Tibial artery (tissue), 4 donors: Measurements from ENCODE around the gene CDKN1A.

Experiments used
- DNase-seq, 2 donors: peaks; one replicate each; pipeline ENCODE4 v3.0.0-alpha.2; 2019
- H3K27ac ChIP-seq, 2 donors: fragments of 200-600 bp; sonication (generic) in 1 of 2; 1 replicate in 1 of 2; 2 replicates in 1 of 2; pipeline ENCODE4 v1.5.1; 2018 to 2019; ENCODE audit warnings: mild to moderate bottlenecking in 1 of 2
- H3K27me3 ChIP-seq, 2 donors: fragments of 200-600 bp; sonication (generic) in 1 of 2; one replicate each; pipeline versions ENCODE4 v1.5.1 to v1.6.0; 2016 to 2019
- H3K36me3 ChIP-seq, 3 donors: fragments of 200-600 bp; sonication (generic) in 2 of 3; one replicate each; pipeline ENCODE4 v1.5.1; 2016 to 2019; ENCODE audit warnings: mild to moderate bottlenecking in 2 of 3
- H3K4me1 ChIP-seq, 4 donors: fragments of 200-600 bp; sonication (generic) in 2 of 4; 1 replicate in 3 of 4; 2 replicates in 1 of 4; pipeline ENCODE4 v1.5.1; 2016 to 2019
- H3K4me3 ChIP-seq, 2 donors: fragments of 200-600 bp; sonication (generic) in 1 of 2; 1 replicate in 1 of 2; 2 replicates in 1 of 2; pipeline ENCODE4 v1.5.1; 2018 to 2019; ENCODE audit warnings: mild to moderate bottlenecking in 2 of 2
- H3K9me3 ChIP-seq, 3 donors: fragments of 200-600 bp; sonication (generic) in 1 of 3; one replicate each; pipeline ENCODE4 v1.5.1; 2016 to 2019
- CTCF ChIP-seq, 2 experiments: fragments of 200-600 bp in 1 of 2; fragments of 450-650 bp in 1 of 2; IDR thresholded peaks; one replicate each; pipeline ENCODE4 v1.5.1; 2017 to 2019; ENCODE audit warnings: antibody characterized with exemption in 2 of 2, mild to moderate bottlenecking in 1 of 2, moderate library complexity in 1 of 2
- intact Hi-C: fragments of 100-400 bp; cut with DNase I; formaldehyde crosslinking; loops from one replicate; pipeline ENCODE4 v1.15.0; 2023; ENCODE audit warnings: low total_unique reads

The CDKN1A gene

GRCh38 chr6:36682328-36683144, 4.0 kb downstream of the CDKN1A start:
- peak in 1 of 2 donors; percentile 80 for DNase-seq
- H3K4me1 ChIP-seq, result peaks cover 0 to 50% (median 34%) of the 10 kb centered on the region in 4 donors
- H3K36me3 ChIP-seq, result peaks cover 44 to 60% (median 57%) of the 10 kb centered on the region in 3 donors

DNA sequence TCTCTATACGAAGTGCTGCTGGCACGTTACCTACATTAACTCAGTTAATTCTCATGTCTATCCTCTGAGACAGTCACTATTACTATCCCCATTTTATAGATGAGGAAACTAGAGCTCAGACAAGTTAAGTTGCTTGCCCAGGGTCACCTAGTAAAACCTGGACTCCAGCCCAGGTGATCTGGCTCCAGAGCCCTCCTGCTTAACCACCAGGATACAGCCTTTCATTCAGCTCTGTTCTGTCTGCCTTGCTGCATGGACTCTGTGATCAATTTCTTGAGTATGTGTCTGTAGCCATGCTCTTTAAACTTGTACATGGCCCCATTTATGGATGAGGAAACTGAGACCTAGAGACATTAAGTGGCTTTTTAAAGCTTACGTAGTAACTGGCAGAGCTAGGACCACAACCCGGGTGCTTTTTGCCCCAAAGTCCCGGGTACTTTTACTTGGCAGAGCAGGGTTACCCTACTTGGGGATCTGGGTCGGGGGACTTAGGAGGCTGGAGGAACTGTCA, 4.7 kb downstream of the CDKN1A start:
- Histone ChIP-seq H3K27me3 (no peaks in the 10 kb centered on the region), H3K27ac (peak overlapping the region in 1 of 2 donors; percentile 34), H3K9me3 (no peaks in the 10 kb centered on the region), H3K36me3 (peaks cover 48 to 66% (median 62%) of the 10 kb centered on the region in 3 donors), H3K4me3 (no peak overlapping the region), H3K4me1 (peaks cover 0 to 43% (median 27%) of the 10 kb centered on the region in 4 donors)
- TF ChIP-seq CTCF (IDR thresholded peaks at IDR 0.05), result no peak
- intact Hi-C loops, result loop anchor here (5.0 to 10.0 kb wide), 2 partner anchors 172 to 261 kb away; no protein-coding TSS in a partner anchor
- no peak for DNase-seq

More at GRCh38 chr6:36682328-36683144, 4.0 kb downstream of the CDKN1A start:
- Histone ChIP-seq H3K27ac (peak overlapping the region; percentile 5 to 34), H3K4me3 (peak overlapping the region in 1 of 2 donors; percentile 12), H3K27me3 (no peaks in the 10 kb centered on the region), H3K9me3 (no peaks in the 10 kb centered on the region)
- intact Hi-C loops, result loop anchor here (5.0 to 10.0 kb wide), 2 partner anchors 172 to 260 kb away; no protein-coding TSS in a partner anchor
- TF ChIP-seq CTCF (IDR thresholded peaks at IDR 0.05), result no peak

DNA sequence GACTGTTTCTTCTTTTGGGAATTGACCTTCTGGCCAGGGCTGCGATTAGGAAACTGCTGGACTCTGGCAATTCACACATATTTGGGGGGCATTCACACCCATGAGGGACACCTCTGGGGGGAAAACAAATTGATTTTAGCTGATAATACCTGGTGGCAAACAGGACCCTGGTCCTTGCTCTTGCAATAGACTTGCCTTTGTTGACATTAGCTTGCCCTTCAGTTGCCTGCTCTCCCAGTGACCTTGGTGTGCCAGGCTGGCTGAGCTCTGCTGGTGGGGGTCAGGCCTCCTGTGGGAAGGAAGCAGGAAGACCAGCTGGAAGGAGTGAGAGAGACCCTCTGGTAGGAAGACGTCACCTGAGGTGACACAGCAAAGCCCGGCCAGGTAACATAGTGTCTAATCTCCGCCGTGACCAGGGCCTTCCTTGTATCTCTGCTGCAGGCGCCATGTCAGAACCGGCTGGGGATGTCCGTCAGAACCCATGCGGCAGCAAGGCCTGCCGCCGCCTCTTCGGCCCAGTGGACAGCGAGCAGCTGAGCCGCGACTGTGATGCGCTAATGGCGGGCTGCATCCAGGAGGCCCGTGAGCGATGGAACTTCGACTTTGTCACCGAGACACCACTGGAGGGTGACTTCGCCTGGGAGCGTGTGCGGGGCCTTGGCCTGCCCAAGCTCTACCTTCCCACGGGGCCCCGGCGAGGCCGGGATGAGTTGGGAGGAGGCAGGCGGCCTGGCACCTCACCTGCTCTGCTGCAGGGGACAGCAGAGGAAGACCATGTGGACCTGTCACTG, 5.3 kb downstream of the CDKN1A start:
- Histone ChIP-seq H3K4me1 (peaks cover 0 to 42% (median 27%) of the 10 kb centered on the region in 4 donors), H3K4me3 (no peak overlapping the region), H3K27ac (no peak overlapping the region), H3K9me3 (no peaks in the 10 kb centered on the region), H3K27me3 (no peaks in the 10 kb centered on the region), H3K36me3 (peaks cover 48 to 68% (median 62%) of the 10 kb centered on the region in 3 donors)
- DNase-seq, result no peak
- intact Hi-C loops, result loop anchor here (5.0 to 10.0 kb wide), 2 partner anchors 171 to 262 kb away; no protein-coding TSS in a partner anchor
- no peak for TF ChIP-seq CTCF (IDR thresholded peaks at IDR 0.05)

- DNase-seq, result no peak
- no peak for TF ChIP-seq CTCF (IDR thresholded peaks at IDR 0.05)
- H3K4me1 ChIP-seq, result peaks cover 0 to 42% (median 27%) of the 10 kb centered on the region in 4 donors
- H3K9me3 ChIP-seq, result no peaks in the 10 kb centered on the region
- intact Hi-C loops, result loop anchor here (5.0 to 10.0 kb wide), 2 partner anchors 170 to 262 kb away; no protein-coding TSS in a partner anchor
- H3K36me3 ChIP-seq, result peaks cover 48 to 68% (median 62%) of the 10 kb centered on the region in 3 donors
- H3K27me3 ChIP-seq, result no peaks in the 10 kb centered on the region
- no peak overlapping the region for H3K4me3 ChIP-seq
- no peak overlapping the region for H3K27ac ChIP-seq
Observed at GRCh38 chr6:36684447-36684812, 5.9 kb downstream of the CDKN1A start.

- H3K9me3 ChIP-seq, result no peaks in the 10 kb centered on the region
- peaks cover 0 to 42% (median 27%) of the 10 kb centered on the region in 4 donors for H3K4me1 ChIP-seq
- H3K36me3 ChIP-seq, result peaks cover 48 to 67% (median 62%) of the 10 kb centered on the region in 3 donors
- TF ChIP-seq CTCF (IDR thresholded peaks at IDR 0.05), result no peak
- no peak for DNase-seq
- no peak overlapping the region for H3K4me3 ChIP-seq
- no peaks in the 10 kb centered on the region for H3K27me3 ChIP-seq
- H3K27ac ChIP-seq, result no peak overlapping the region
- intact Hi-C loops, result loop anchor here (10.0 kb wide), 1 partner anchor 169 kb away; no protein-coding TSS in a partner anchor
Observed at GRCh38 chr6:36685166-36685924, 6.8 kb downstream of the CDKN1A start.
